Mesenchymal stem cell (in vitro differentiated cells and primary cell): Measurements from ENCODE around the gene RAB3GAP1.

Experiments used
- DNase-seq: peaks from one replicate; pipeline ENCODE4 v3.0.0-alpha.2; 2013
- H2AFZ ChIP-seq: one replicate; pipeline ENCODE4 v1.6.1; 2013; ENCODE audit warnings: low read depth, mild to moderate bottlenecking, control low read depth, inconsistent platforms, low read length, moderate library complexity
- H2AK5ac ChIP-seq: 2 replicates; pipeline ENCODE4 v1.6.1; 2013; ENCODE audit warnings: low read length, moderate library complexity, mild to moderate bottlenecking, inconsistent platforms; ENCODE audit not compliant: severe bottlenecking
- H2BK120ac ChIP-seq: one replicate; pipeline ENCODE4 v1.6.1; 2013; ENCODE audit warnings: low read depth, mild to moderate bottlenecking, inconsistent platforms, low read length, moderate library complexity
- H2BK12ac ChIP-seq, 2 experiments: one replicate each; pipeline ENCODE4 v1.6.1; 2013; ENCODE audit warnings: inconsistent platforms in 2 of 2, low read length in 2 of 2, mild to moderate bottlenecking in 2 of 2, moderate library complexity in 2 of 2, control low read depth in 1 of 2
- H2BK15ac ChIP-seq: one replicate; pipeline ENCODE4 v1.6.1; 2013; ENCODE audit warnings: mild to moderate bottlenecking, low read depth, inconsistent platforms; ENCODE audit not compliant: poor library complexity, severe bottlenecking
- H2BK5ac ChIP-seq: 2 replicates; pipeline ENCODE4 v1.6.1; 2013; ENCODE audit warnings: low read depth, mild to moderate bottlenecking, low read length, control low read depth, inconsistent platforms; ENCODE audit not compliant: poor library complexity, severe bottlenecking
- H3K14ac ChIP-seq, 2 experiments: one replicate each; pipeline ENCODE4 v1.6.1; 2013; ENCODE audit warnings: inconsistent platforms in 2 of 2, low read length in 2 of 2, control low read depth in 1 of 2, mild to moderate bottlenecking in 1 of 2, moderate library complexity in 1 of 2
- H3K18ac ChIP-seq, 2 experiments: one replicate each; pipeline ENCODE4 v1.6.1; 2013; ENCODE audit warnings: inconsistent platforms in 2 of 2, low read length in 2 of 2, control low read depth in 1 of 2, low read depth in 1 of 2, mild to moderate bottlenecking in 1 of 2
- H3K23ac ChIP-seq, 2 experiments: one replicate each; pipeline ENCODE4 v1.6.1; 2013; ENCODE audit warnings: inconsistent platforms in 2 of 2, low read length in 2 of 2, mild to moderate bottlenecking in 2 of 2, moderate library complexity in 2 of 2, control low read depth in 1 of 2
- H3K27ac ChIP-seq: 2 replicates; pipeline ENCODE4 v1.5.1; 2013; ENCODE audit warnings: mild to moderate bottlenecking, moderate library complexity, low read length, control low read depth, inconsistent platforms; ENCODE audit not compliant: poor library complexity, severe bottlenecking
- H3K27me3 ChIP-seq, 2 experiments: 2 replicates each; pipeline versions ENCODE4 v1.6.1 to v1.7.0; 2013; ENCODE audit warnings: low read length in 2 of 2, mild to moderate bottlenecking in 2 of 2, moderate library complexity in 2 of 2, control low read depth in 1 of 2, inconsistent platforms in 1 of 2; ENCODE audit not compliant: control insufficient read depth in 1 of 2, insufficient read depth in 1 of 2
- H3K36me3 ChIP-seq, 2 experiments: 2 replicates each; pipeline versions ENCODE4 v1.6.1 to v1.7.0; 2013; ENCODE audit warnings: low read length in 2 of 2, control low read depth in 1 of 2, inconsistent platforms in 1 of 2, low read depth in 1 of 2, mild to moderate bottlenecking in 1 of 2; ENCODE audit not compliant: insufficient read depth in 2 of 2, control insufficient read depth in 1 of 2
- H3K4ac ChIP-seq, 2 experiments: one replicate each; pipeline ENCODE4 v1.6.1; 2013; ENCODE audit warnings: inconsistent platforms in 2 of 2, low read length in 2 of 2, mild to moderate bottlenecking in 2 of 2, moderate library complexity in 2 of 2, control low read depth in 1 of 2, low read depth in 1 of 2
- H3K4me1 ChIP-seq: 2 replicates; pipeline ENCODE4 v1.6.1; 2013; ENCODE audit warnings: low read depth, low read length, control low read depth; ENCODE audit not compliant: control insufficient read depth, insufficient read depth
- H3K4me2 ChIP-seq: 2 replicates; pipeline ENCODE4 v1.6.1; 2013; ENCODE audit warnings: low read length, mild to moderate bottlenecking, inconsistent platforms; ENCODE audit not compliant: poor library complexity, severe bottlenecking
- H3K4me3 ChIP-seq, 2 experiments: 2 replicates each; pipeline versions ENCODE4 v1.5.1 to v1.7.0; 2013; ENCODE audit warnings: low read length in 2 of 2, mild to moderate bottlenecking in 2 of 2, control low read depth in 1 of 2, low read depth in 1 of 2; ENCODE audit not compliant: insufficient read depth in 1 of 2
- H3K79me1 ChIP-seq: replicated peaks from 2 replicates; pipeline ENCODE4 v1.6.1; 2013; ENCODE audit warnings: mild to moderate bottlenecking, control low read depth, low read length, inconsistent platforms; ENCODE audit not compliant: poor library complexity, severe bottlenecking
- H3K9ac ChIP-seq: 2 replicates; pipeline ENCODE4 v1.7.0; 2013; ENCODE audit warnings: mild to moderate bottlenecking, low read length, moderate library complexity
- H3K9me3 ChIP-seq: 2 replicates; pipeline ENCODE4 v1.7.0; 2013; ENCODE audit warnings: mild to moderate bottlenecking, low read length; ENCODE audit not compliant: control insufficient read depth
- H4K8ac ChIP-seq: one replicate; pipeline ENCODE4 v1.6.1; 2013; ENCODE audit warnings: inconsistent platforms, mild to moderate bottlenecking, low read length, moderate library complexity
- H4K91ac ChIP-seq: one replicate; pipeline ENCODE4 v1.6.1; 2013; ENCODE audit warnings: mild to moderate bottlenecking, low read length, inconsistent platforms
- WGBS: methylation state at CpG from one replicate; pipeline ENCODE4 v1.1.7; 2013; ENCODE audit warnings: mixed read lengths; 5-methylcytosine and 5-hydroxymethylcytosine counted together

Gene RAB3GAP1

DNA sequence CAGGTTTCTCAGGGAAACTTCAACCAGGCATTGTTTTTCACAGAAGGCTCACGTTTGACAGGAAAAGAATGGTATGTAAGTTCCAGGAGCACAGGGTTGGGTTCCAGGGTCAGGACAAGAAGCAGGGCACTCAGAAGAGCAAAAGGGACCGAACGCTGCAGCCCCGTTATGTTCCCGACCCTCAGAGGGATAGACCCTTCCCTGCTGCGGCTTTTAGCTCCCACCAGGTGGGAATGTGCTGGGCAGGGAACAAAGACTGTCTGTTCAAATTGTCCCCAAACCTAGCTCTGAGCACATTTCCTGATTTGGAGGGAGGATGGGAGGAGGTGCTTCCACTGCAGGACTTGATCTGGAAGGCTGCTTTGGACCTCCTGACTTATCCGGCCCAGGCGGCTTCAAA, 130.1 kb downstream of the RAB3GAP1 start:
- WGBS: 86% methylated on average over 8 of the region's 8 CpGs

DNA sequence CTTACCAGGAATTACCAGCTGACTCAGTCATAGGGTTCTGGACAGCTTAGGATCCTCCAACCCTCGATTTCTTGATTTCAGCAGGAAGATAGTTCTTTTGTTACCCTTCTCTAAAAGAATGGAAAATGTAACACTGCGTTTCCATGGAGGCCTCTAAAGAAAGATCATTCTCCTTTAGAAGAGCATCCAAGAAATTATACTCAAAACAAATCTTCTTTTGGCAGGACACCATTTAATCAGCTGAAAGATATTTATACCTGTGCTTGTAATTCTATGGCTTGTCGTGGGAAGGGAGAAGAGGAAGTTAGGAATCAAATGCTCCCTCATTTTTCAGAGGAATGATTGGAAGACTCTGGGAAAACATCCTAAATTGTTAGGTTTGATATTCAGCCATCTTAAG, 130.5 kb downstream of the RAB3GAP1 start:
- Histone ChIP-seq H3K27me3 (no peaks in the 10 kb centered on the region), H3K9ac (no peak overlapping the region), H3K9me3 (no peaks in the 10 kb centered on the region), H3K18ac (no peak overlapping the region), H2BK15ac (no peak overlapping the region), H2AFZ (no peak overlapping the region), H3K23ac (no peak overlapping the region), H2BK5ac (no peak overlapping the region), H2BK12ac (no peak overlapping the region), H3K4ac (no peak overlapping the region), H3K79me1 (no peaks in the 10 kb centered on the region), H2BK120ac (no peak overlapping the region), H3K36me3 (peaks cover 0 to 3% of the 10 kb centered on the region in 2 experiments), H2AK5ac (no peak overlapping the region), H3K27ac (no peak overlapping the region), H3K14ac (no peak overlapping the region), H3K4me2 (no peak overlapping the region), H3K4me1 (no peaks in the 10 kb centered on the region), H4K91ac (no peak overlapping the region), H3K4me3 (no peak overlapping the region), H4K8ac (no peak overlapping the region)
- no peak for DNase-seq
- WGBS: 95% methylated on average over 2 of the region's 3 CpGs

More for the DNA sequence above, 130.1 kb downstream of the RAB3GAP1 start:
- Histone ChIP-seq H3K4me2 (no peak overlapping the region), H3K4me3 (no peak overlapping the region), H3K4ac (no peak overlapping the region), H2AK5ac (no peak overlapping the region), H2BK12ac (no peak overlapping the region), H3K27ac (no peak overlapping the region), H3K27me3 (no peaks in the 10 kb centered on the region), H3K14ac (no peak overlapping the region), H3K36me3 (peaks cover 1 to 3% of the 10 kb centered on the region in 2 experiments), H3K23ac (no peak overlapping the region), H3K4me1 (no peaks in the 10 kb centered on the region), H3K9me3 (peaks cover 3% of the 10 kb centered on the region), H3K79me1 (no peaks in the 10 kb centered on the region), H3K9ac (no peak overlapping the region), H4K8ac (no peak overlapping the region), H2BK15ac (no peak overlapping the region), H2BK120ac (no peak overlapping the region), H4K91ac (no peak overlapping the region), H2BK5ac (no peak overlapping the region), H3K18ac (no peak overlapping the region), H2AFZ (no peak overlapping the region)
- no peak for DNase-seq

DNA sequence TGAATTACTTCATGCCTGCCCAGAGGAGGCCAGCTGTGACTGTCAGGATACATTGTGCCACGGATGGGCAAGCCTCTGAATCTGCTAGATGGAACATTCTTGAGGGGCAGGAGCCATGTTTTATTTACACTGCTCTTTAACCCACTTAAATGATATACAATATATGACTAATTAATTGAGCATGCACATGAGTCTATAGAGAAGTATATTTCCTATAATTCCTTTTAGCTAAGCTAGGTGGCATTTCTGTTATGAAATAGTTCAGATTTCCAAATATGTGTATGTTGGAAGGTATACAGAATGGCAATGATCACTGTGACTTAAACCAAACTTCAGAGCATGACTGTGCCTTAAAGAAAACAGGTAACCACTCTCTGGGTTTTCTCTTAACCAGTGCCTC, 131.7 kb downstream of the RAB3GAP1 start:
- Histone ChIP-seq H3K9ac (no peak overlapping the region), H3K27me3 (no peaks in the 10 kb centered on the region), H3K18ac (no peak overlapping the region), H2BK5ac (no peak overlapping the region), H3K79me1 (no peaks in the 10 kb centered on the region), H3K4ac (no peak overlapping the region), H4K8ac (peak overlapping the region; percentile 54), H2AFZ (no peak overlapping the region), H2BK12ac (no peak overlapping the region), H2BK15ac (no peak overlapping the region), H3K14ac (no peak overlapping the region), H4K91ac (no peak overlapping the region), H2AK5ac (no peak overlapping the region), H3K23ac (no peak overlapping the region), H3K4me2 (no peak overlapping the region), H3K36me3 (peaks cover 0 to 3% of the 10 kb centered on the region in 2 experiments), H3K9me3 (no peaks in the 10 kb centered on the region), H3K4me3 (no peak overlapping the region), H3K4me1 (no peaks in the 10 kb centered on the region), H2BK120ac (no peak overlapping the region), H3K27ac (no peak overlapping the region)
- no peak for DNase-seq
- WGBS: no CpG with 5 or more reads among the region's 1 CpG

DNA sequence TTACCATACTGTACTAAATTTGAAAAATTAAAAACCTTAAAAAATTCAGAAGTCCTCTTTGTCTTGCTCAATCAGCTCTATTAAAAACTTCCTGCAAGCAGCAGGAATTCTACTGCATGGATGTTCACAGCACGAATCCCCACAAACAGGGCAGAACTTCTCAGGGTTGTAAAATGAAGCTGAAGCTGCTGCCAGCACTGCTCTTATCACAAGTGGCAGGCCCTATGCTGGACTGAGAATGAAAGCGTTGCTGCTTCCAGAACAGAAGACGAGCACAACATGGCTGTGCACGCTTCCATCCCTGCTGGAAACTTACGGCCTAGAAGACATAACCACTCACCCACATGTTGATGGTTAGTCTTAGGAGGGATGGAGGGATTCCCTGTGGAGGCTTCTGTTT, 134.0 kb downstream of the RAB3GAP1 start:
- peaks cover 0 to 3% of the 10 kb centered on the region in 2 experiments for H3K36me3 ChIP-seq
- no peak overlapping the region for H3K27ac ChIP-seq
- no peak for DNase-seq

More for the DNA sequence above, 134.0 kb downstream of the RAB3GAP1 start:
- no peak overlapping the region for H2BK5ac ChIP-seq
- H2AK5ac ChIP-seq: no peak overlapping the region
- H2BK15ac ChIP-seq: no peak overlapping the region
- no peaks in the 10 kb centered on the region for H3K27me3 ChIP-seq
- no peaks in the 10 kb centered on the region for H3K4me1 ChIP-seq
- H3K4me3 ChIP-seq: no peak overlapping the region
- H3K9me3 ChIP-seq: peaks cover 7% of the 10 kb centered on the region
- H3K9ac ChIP-seq: no peak overlapping the region
- H2BK12ac ChIP-seq: no peak overlapping the region
- H4K91ac ChIP-seq: no peak overlapping the region
- no peak overlapping the region for H3K18ac ChIP-seq
- no peak overlapping the region for H4K8ac ChIP-seq
- H3K79me1 ChIP-seq: no peaks in the 10 kb centered on the region
- no peak overlapping the region for H3K4ac ChIP-seq
- no peak overlapping the region for H2BK120ac ChIP-seq
- WGBS: 67% methylated on average over 2 of the region's 5 CpGs
- H3K14ac ChIP-seq: no peak overlapping the region
- no peak overlapping the region for H3K4me2 ChIP-seq
- no peak overlapping the region for H2AFZ ChIP-seq
- no peak overlapping the region for H3K23ac ChIP-seq
